Epithelial cell of proximal tubule (primary cell): ENCODE measurements around the gene KIF22. TPM values are rescaled to one million over a fixed set of nuclear protein-coding genes. Genes with fewer than 3 reads are reported as not detected.
"Not testable (repeated sequence)": the region's sequence is repeated elsewhere in the genome, so short reads cannot be mapped to it uniquely, and the experiment has no call there.

Experiments used
- DNase-seq: peaks from one replicate; pipeline ENCODE4 v3.0.0-alpha.2; 2011; ENCODE audit warnings: low read depth
- H3K4me3 ChIP-seq: 2 replicates; pipeline ENCODE4 v1.5.1; 2011; ENCODE audit warnings: low read depth, mild to moderate bottlenecking, low read length
- total RNA-seq: library from RNA; depleted of rRNA; stranded (reverse); fragments of >200 nt; gene quantifications from 2 replicates; pipeline ENCODE4 v1.2.3, GENCODE V29; 2015
- TF ChIP-seq, protein P1 (sequence below): conservative IDR thresholded peaks from 2 replicates; pipeline ENCODE4 v1.5.1; 2012; ENCODE audit warnings: low read depth, mild to moderate bottlenecking, low read length

The KIF22 gene
- total RNA-seq, 1 donor from 2014 or later: 105 TPM

DNA sequence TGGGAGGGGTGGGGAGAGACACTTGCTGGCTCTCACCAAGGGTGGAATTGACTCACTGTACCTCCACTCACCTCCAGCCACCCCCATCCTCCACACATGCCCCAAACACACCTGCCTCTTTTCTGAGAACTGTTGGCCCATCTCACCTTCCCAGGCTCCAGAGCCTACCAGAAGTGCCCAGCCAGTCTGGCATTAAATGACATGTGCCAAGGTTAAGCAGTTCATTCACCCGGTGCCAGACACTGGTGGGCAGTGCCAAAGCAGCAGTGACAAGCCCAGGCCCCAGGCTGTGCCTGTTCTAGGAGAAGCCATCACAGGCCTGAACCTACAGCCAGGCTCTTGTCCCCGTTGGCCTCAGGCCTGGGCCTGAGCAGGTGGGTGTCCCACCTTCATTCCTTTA, 40.9 kb downstream of the KIF22 start:
- TF ChIP-seq, protein P1, sequence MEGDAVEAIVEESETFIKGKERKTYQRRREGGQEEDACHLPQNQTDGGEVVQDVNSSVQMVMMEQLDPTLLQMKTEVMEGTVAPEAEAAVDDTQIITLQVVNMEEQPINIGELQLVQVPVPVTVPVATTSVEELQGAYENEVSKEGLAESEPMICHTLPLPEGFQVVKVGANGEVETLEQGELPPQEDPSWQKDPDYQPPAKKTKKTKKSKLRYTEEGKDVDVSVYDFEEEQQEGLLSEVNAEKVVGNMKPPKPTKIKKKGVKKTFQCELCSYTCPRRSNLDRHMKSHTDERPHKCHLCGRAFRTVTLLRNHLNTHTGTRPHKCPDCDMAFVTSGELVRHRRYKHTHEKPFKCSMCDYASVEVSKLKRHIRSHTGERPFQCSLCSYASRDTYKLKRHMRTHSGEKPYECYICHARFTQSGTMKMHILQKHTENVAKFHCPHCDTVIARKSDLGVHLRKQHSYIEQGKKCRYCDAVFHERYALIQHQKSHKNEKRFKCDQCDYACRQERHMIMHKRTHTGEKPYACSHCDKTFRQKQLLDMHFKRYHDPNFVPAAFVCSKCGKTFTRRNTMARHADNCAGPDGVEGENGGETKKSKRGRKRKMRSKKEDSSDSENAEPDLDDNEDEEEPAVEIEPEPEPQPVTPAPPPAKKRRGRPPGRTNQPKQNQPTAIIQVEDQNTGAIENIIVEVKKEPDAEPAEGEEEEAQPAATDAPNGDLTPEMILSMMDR: no peak
- no peak overlapping the region for H3K4me3 ChIP-seq
- no peak for DNase-seq

DNA sequence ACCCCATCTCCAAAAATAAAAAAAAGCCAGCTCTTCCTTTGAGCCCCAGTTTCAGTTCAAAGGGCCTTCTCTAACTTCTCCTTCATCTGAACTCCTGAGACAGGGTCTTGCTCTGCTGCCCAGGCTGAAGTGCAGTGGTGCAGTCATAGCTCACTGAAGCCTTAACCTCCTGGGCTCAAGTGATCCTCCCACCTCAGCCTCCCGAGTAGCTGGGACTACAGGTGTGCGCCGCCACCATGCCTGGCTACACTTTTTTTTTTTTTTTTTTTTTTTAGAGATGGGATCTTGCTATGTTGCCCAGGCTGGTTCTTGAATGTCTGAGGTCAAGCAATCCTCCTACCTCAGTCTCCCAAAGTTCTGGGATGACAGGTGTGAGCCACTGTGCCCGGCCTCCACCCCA, 42.7 kb downstream of the KIF22 start:
- H3K4me3 ChIP-seq, DNase-seq: not testable (repeated sequence)

DNA sequence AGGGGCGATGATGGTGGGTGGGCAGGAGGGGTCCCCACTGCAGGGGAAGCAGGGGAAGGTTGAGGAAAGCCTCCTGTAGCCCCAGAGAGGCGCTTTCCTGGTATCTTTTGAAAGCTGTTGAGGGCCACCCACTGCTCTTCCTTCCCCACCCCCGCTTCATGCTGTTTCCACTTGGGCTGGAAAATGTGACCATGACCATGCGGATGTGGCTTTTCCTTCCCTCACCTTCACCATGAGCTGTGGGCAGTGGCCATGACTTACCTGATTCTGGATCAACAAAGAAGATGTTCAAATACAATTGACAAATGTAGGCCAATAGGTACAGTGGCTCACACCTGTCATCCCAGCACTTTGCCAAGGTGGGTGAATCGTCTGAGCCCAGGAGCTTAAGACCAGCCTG, 43.5 kb downstream of the KIF22 start:
- TF ChIP-seq, protein P1: no peak
- DNase-seq: no peak
- no peak overlapping the region for H3K4me3 ChIP-seq

DNA sequence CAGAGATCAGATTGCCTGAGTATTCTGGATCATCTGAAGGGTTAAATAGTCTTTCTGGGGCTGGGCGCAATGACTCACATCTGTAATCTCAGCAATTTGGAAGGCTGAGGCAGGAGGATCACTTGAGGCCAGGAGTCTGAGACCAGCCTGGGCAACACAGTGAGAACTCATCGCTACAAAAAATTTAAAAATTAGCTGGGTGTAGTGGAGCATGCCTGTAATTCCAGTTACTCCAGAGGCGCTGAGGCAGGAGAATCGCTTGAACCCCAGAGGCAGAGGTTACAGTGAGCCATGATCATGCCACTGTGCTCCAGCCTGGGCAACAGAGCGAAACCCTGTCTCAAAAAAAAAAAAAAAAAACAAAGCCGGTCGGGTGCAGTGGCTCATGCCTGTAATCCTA, 45.4 kb downstream of the KIF22 start:
- no peak overlapping the region for H3K4me3 ChIP-seq
- TF ChIP-seq, protein P1: no peak
- DNase-seq: no peak

DNA sequence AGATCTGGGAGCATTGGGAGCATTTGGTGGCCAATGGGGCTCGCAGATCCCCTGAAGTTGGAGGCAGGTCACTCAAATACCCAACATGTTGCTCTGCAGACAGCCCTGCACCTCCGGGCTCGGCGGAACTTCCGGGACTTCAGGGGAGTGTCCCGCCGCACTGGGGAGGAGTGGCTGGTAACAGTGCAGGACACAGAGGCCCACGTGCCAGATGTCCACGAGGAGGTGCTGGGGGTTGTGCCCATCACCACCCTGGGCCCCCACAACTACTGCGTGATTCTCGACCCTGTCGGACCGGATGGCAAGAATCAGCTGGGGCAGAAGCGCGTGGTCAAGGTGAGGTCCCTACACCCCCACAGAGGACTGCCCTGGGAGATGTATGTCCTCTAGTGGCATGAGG, 46.1 kb downstream of the KIF22 start:
- no peak overlapping the region for H3K4me3 ChIP-seq
- TF ChIP-seq, protein P1: no peak
- no peak for DNase-seq

DNA sequence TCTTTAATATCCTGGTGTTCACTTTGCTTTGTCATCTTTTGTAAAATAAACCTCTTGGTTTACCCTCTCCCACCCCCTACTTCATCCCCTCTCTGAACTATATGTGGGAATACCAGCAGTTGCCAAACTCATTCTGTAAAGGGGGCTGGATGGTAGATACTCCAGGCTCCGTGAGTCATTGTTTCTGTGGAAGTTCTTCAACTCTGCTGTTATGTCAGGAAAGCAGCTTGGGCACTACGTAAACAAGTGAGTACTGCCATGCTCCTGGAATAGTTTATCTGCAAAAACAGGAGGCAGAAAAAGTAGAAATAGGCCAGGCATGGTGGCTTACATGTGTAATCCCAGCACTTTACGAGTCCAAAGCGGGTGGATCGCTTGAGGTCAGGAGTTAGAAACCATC, 47.3 kb downstream of the KIF22 start:
- TF ChIP-seq, protein P1: no peak
- H3K4me3 ChIP-seq: no peak overlapping the region
- DNase-seq: no peak

DNA sequence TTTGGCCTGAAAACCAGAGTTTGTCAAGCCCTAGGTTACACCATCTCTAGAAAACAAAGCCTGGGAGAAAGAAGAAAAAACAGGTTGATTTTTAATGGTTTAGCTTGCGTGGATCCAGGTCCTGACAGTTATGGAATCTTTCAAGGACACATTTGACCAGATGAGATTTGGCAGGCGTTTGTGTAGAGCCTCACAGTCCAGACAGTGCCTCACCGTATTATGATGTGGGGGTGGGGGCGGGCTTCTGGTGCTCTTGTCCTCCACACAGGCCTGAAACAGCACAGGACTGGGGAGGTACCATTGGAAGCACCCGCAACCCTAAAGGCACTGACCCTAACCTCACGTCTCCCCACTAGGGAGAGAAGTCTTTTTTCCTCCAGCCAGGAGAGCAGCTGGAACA, 49.3 kb downstream of the KIF22 start:
- TF ChIP-seq, protein P1: no peak
- H3K4me3 ChIP-seq: no peak overlapping the region
- no peak for DNase-seq

DNA sequence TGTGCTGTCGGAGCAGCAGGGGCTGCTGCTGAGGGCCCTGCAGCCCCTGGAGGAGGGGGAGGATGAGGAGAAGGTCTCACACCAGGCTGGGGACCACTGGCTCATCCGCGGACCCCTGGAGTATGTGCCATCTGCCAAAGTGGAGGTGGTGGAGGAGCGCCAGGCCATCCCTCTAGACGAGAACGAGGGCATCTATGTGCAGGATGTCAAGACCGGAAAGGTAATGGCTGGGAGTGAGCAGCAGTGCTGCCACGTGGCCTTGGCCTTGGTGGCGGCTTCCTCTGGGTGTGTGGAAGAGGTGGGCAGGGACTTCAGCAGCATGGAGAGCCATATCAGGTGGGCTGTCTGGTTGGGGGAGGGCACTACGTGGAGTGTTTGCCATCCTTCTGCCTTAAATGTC, 49.7 kb downstream of the KIF22 start:
- DNase-seq: no peak
- TF ChIP-seq, protein P1: no peak
- no peak overlapping the region for H3K4me3 ChIP-seq
